ENCODE data around the gene NABP1. TPM values are rescaled to one million over a fixed set of nuclear protein-coding genes. Genes with fewer than 3 reads are reported as not detected.

Gene NABP1
- total and polyA plus RNA-seq, 2 experiments from 2014 or later, result 19.6 to 40.0 TPM

GRCh38 chr2:191703079-191703725, 25.3 kb downstream of the NABP1 start:
- no peak overlapping the region for H3K4me3 ChIP-seq
- no peak overlapping the region for H3K4me2 ChIP-seq
- H3K4me1 ChIP-seq (ENCODE audit: insufficient read depth), result no peaks in the 10 kb centered on the region
- H3K36me3 ChIP-seq (replicated peaks; ENCODE audit: insufficient read depth, low read depth), result no peaks in the 10 kb centered on the region
- H4K20me1 ChIP-seq (ENCODE audit: insufficient read depth, poor library complexity, severe bottlenecking), result no peaks in the 10 kb centered on the region
- H3K9me2 ChIP-seq (replicated peaks; ENCODE audit: insufficient read depth), result no peaks in the 10 kb centered on the region
- TF ChIP-seq CTCF (IDR thresholded peaks at IDR 0.05; ENCODE audit: poor library complexity), result no peak
- TF ChIP-seq EZH2 (IDR thresholded peaks at IDR 0.05; ENCODE audit: borderline replicate concordance), result no peak
- no peak for TF ChIP-seq EZH2phosphoT487 (IDR thresholded peaks at IDR 0.05; ENCODE audit: low read depth, severe bottlenecking, unreplicated experiment)
- no peak overlapping the region for H2AFZ ChIP-seq
- WGBS (ENCODE audit: low lambda C conversion rate, missing lambda C conversion rate), result 96% methylated on average over 7 of the region's 7 CpGs
- H3K27ac ChIP-seq, result no peak overlapping the region
- DNase-seq (ENCODE audit: low spot score), result no peak
- no peaks in the 10 kb centered on the region for H3K9me3 ChIP-seq (ENCODE audit: low read depth)
- no peaks in the 10 kb centered on the region for H3K79me2 ChIP-seq
- no peaks in the 10 kb centered on the region for H3K27me3 ChIP-seq

GRCh38 chr2:191705084-191705483, 27.1 kb downstream of the NABP1 start:
- no peaks in the 10 kb centered on the region for H3K27me3 ChIP-seq
- H3K79me2 ChIP-seq, result no peaks in the 10 kb centered on the region
- no peak for DNase-seq (ENCODE audit: low spot score)
- H3K4me3 ChIP-seq, result no peak overlapping the region
- no peaks in the 10 kb centered on the region for H3K36me3 ChIP-seq (replicated peaks; ENCODE audit: insufficient read depth, low read depth)
- H3K9me3 ChIP-seq (ENCODE audit: low read depth), result no peaks in the 10 kb centered on the region
- no peak overlapping the region for H2AFZ ChIP-seq
- no peak for TF ChIP-seq EZH2 (IDR thresholded peaks at IDR 0.05; ENCODE audit: borderline replicate concordance)
- TF ChIP-seq CTCF (IDR thresholded peaks at IDR 0.05; ENCODE audit: poor library complexity), result no peak
- TF ChIP-seq EZH2phosphoT487 (IDR thresholded peaks at IDR 0.05; ENCODE audit: low read depth, severe bottlenecking, unreplicated experiment), result no peak
- H3K4me1 ChIP-seq (ENCODE audit: insufficient read depth), result no peaks in the 10 kb centered on the region
- no peaks in the 10 kb centered on the region for H3K9me2 ChIP-seq (replicated peaks; ENCODE audit: insufficient read depth)
- no peaks in the 10 kb centered on the region for H4K20me1 ChIP-seq (ENCODE audit: insufficient read depth, poor library complexity, severe bottlenecking)
- H3K27ac ChIP-seq, result no peak overlapping the region
- WGBS (ENCODE audit: low lambda C conversion rate, missing lambda C conversion rate), result 85% methylated on average over 4 of the region's 4 CpGs
- H3K4me2 ChIP-seq, result no peak overlapping the region

- WGBS (ENCODE audit: low lambda C conversion rate, missing lambda C conversion rate), result 83% methylated on average over 1 of the region's 1 CpG
Observed at GRCh38 chr2:191705701-191706100, 27.8 kb downstream of the NABP1 start.

More at GRCh38 chr2:191705701-191706100, 27.8 kb downstream of the NABP1 start:
- Histone ChIP-seq H3K4me2 (no peak overlapping the region), H4K20me1 (ENCODE audit: insufficient read depth, poor library complexity, severe bottlenecking) (no peaks in the 10 kb centered on the region), H3K9me3 (ENCODE audit: low read depth) (no peaks in the 10 kb centered on the region), H3K4me1 (ENCODE audit: insufficient read depth) (no peaks in the 10 kb centered on the region), H2AFZ (no peak overlapping the region), H3K4me3 (no peak overlapping the region), H3K27ac (no peak overlapping the region), H3K79me2 (no peaks in the 10 kb centered on the region), H3K36me3 (replicated peaks; ENCODE audit: insufficient read depth, low read depth) (no peaks in the 10 kb centered on the region), H3K27me3 (no peaks in the 10 kb centered on the region), H3K9me2 (replicated peaks; ENCODE audit: insufficient read depth) (no peaks in the 10 kb centered on the region)
- TF ChIP-seq CTCF (IDR thresholded peaks at IDR 0.05; ENCODE audit: poor library complexity) (no peak), EZH2phosphoT487 (IDR thresholded peaks at IDR 0.05; ENCODE audit: low read depth, severe bottlenecking, unreplicated experiment) (no peak), EZH2 (IDR thresholded peaks at IDR 0.05; ENCODE audit: borderline replicate concordance) (no peak)
- no peak for DNase-seq (ENCODE audit: low spot score)
